ENCODE measurements around the gene FAM163B.

- TF ChIP-seq, protein P1, sequence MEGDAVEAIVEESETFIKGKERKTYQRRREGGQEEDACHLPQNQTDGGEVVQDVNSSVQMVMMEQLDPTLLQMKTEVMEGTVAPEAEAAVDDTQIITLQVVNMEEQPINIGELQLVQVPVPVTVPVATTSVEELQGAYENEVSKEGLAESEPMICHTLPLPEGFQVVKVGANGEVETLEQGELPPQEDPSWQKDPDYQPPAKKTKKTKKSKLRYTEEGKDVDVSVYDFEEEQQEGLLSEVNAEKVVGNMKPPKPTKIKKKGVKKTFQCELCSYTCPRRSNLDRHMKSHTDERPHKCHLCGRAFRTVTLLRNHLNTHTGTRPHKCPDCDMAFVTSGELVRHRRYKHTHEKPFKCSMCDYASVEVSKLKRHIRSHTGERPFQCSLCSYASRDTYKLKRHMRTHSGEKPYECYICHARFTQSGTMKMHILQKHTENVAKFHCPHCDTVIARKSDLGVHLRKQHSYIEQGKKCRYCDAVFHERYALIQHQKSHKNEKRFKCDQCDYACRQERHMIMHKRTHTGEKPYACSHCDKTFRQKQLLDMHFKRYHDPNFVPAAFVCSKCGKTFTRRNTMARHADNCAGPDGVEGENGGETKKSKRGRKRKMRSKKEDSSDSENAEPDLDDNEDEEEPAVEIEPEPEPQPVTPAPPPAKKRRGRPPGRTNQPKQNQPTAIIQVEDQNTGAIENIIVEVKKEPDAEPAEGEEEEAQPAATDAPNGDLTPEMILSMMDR (IDR thresholded peaks at IDR 0.05; ENCODE audit: insufficient read depth, low read depth, low read length) = no peak
- TF ChIP-seq EZH2 (IDR thresholded peaks at IDR 0.05; ENCODE audit: insufficient read depth, low read length) = no peak
Measured at GRCh38 chr9:133529874-133530273, 79.3 kb downstream of the FAM163B start.
